Fibroblast of skin of left quadriceps (primary cell): ENCODE results near the gene TSR1.
A peak's percentile ranks its signal among the peaks of the same experiment; 100 is the strongest.

Source experiments
- DNase-seq, 2 experiments: peaks; one replicate each; pipeline ENCODE4 v3.0.0-alpha.2; 2013; ENCODE audit warnings: low read depth in 2 of 2

TSR1 gene

GRCh38 chr17:2336215-2336851 lies at the start of gene TSR1:
Gene TSR1 (minus strand): TSS chr17:2336457. CDS start chr17:2336427, 30 bp downstream.
- DNase-seq = peak; percentile 76 to 78

- no peak for DNase-seq
These were observed 49.3 kb upstream of the TSR1 start for GRCh38 chr17:2385240-2386210.

GRCh38 chr17:2384439-2385127 lies 48.3 kb upstream of the TSR1 start:
- no peak for DNase-seq

- DNase-seq = no peak
These were observed 47.4 kb upstream of the TSR1 start for GRCh38 chr17:2383628-2384167.

- DNase-seq = no peak
These were observed 44.8 kb upstream of the TSR1 start for GRCh38 chr17:2380950-2381649.

GRCh38 chr17:2380226-2380922 lies 44.1 kb upstream of the TSR1 start:
- no peak for DNase-seq

GRCh38 chr17:2379489-2380225 lies 43.4 kb upstream of the TSR1 start:
- DNase-seq = no peak

- no peak for DNase-seq
These were observed 42.6 kb upstream of the TSR1 start for GRCh38 chr17:2378905-2379304.

GRCh38 chr17:2377659-2378058 lies 41.4 kb upstream of the TSR1 start:
- no peak for DNase-seq

GRCh38 chr17:2376107-2376506 lies 39.9 kb upstream of the TSR1 start:
- DNase-seq = no peak

- DNase-seq = no peak
These were observed 39.1 kb upstream of the TSR1 start for GRCh38 chr17:2375406-2375805.

- no peak for DNase-seq
These were observed 38.5 kb upstream of the TSR1 start for GRCh38 chr17:2374549-2375285.

- DNase-seq = no peak
These were observed 36.9 kb upstream of the TSR1 start for GRCh38 chr17:2373179-2373578.

GRCh38 chr17:2372681-2373080 lies 36.4 kb upstream of the TSR1 start:
- no peak for DNase-seq

GRCh38 chr17:2372180-2372579 lies 35.9 kb upstream of the TSR1 start:
- DNase-seq = no peak

- no peak for DNase-seq
These were observed 35.2 kb upstream of the TSR1 start for GRCh38 chr17:2371183-2372130.

- DNase-seq = no peak
These were observed 33.9 kb upstream of the TSR1 start for GRCh38 chr17:2370211-2370589.

- no peak for DNase-seq
These were observed 33.4 kb upstream of the TSR1 start for GRCh38 chr17:2369551-2370210.
